GM10847 (cell line): Measurements from ENCODE around the gene PPP3CB.

Source experiments
- POLR2A ChIP-seq: IDR thresholded peaks from 2 replicates; pipeline ENCODE4 v1.6.1; 2011; ENCODE audit not compliant: insufficient read length; ENCODE audit errors: extremely low read depth

Gene PPP3CB

DNA sequence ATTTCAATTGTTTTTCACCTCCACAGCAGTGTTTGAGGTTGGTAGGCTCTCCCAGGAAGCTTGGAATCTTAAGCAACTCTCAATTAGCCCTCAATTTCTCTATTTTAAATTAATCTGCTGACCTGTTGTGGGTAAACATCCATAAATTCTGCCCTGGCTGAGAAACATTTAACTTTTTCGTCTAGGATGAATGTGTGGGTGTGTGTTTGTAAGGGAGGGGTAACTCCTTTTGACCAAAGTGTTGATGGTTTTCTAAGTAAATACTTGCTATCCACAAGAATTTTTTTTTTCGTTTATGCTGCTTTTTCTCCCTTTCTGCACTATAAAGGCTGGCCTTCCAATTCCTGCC, 973 bp downstream of the PPP3CB start:
- no peak for TF ChIP-seq POLR2A

DNA sequence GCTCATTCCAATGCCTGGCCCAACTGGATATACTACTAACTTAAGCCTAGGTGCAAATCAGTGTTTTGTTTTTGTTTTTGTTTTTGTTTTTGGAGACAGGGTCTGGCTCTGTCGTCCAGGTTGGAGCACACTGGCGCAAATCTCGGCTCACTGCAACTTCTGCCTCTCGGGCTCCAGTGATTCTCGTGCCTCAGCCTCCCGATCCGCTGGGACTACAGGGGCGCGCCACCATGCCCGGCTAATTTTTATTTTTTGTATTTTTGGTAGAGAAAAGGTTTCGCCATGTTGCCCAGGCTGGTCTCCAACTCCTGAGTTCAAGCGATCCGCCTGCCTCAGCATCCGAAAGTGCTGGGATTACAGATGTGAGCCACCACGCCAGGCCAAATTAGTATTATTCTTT, 1.6 kb downstream of the PPP3CB start:
- no peak for TF ChIP-seq POLR2A

DNA sequence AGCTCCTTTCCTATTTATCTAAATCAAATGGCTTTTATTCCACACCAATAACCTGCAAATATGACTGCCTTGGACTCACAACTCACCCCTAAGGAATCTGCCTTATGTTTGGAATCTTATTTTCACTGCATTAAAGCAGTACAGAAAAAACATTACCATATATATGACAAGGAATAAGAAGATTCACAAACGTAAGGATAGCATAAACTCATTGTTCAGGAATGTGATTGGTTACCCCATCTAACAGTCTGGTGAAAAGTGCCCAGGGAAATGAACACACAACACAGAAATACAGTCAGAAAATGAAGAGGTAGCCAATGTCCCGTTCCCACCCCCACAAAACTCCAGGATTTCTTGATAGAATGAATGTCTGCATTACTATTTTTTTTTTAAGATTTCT, 2.0 kb downstream of the PPP3CB start:
- no peak for TF ChIP-seq POLR2A

DNA sequence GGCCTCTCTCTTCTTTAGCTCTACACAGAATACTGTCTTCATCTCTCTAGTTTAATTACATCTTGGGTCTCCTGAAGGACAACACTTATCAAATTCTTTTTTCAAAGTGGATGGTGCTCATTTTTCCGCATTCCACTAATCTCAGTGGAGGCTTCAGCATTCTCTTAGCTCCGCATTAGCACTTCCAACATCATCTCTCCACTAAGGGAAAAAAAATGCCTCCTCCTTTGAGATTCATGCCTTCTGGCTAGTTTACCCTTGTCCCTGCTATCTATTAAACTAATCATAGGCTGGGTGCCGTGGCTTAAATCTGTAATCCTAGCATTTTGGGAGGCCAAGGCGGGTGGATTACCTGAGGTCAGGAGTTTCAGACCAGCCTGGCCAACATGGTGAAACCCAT, 9.2 kb downstream of the PPP3CB start:
- no peak for TF ChIP-seq POLR2A

DNA sequence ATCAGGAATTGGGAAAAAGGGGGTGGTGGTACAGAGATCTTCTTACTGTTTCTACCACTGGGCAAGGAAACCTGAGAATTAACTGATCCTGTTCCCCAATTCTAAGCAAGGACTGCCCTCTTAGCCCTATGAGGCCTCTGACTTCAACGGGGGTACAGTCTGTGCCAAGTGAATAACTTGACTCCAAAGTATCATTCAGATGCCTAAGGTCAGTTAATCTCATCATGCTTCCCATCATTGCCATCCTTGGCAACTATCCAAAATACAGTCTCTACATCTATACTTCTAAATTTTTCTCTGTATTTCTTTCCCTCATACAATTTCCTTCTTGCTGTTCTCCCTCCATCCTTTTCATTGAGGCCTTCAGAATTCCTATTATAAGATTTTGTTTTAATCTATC, 10.5 kb downstream of the PPP3CB start:
- no peak for TF ChIP-seq POLR2A

DNA sequence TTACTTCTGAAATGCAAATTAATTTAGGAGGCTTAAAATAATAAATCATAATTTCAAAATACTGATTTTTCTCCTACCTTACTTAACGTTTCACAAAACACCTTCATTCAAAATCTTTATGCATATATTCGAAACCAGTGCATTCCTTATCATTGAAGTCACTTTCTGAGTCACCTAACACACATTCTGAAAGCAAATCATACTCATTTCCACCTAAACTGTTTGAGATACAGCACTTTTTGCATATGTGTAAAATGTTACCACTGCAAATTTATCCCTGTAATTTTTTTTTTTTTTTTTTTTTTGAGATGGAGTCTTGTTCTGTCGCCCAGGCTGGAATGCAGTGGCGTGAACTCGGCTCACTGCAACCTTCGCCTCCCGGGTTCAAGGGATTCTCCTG, 15.7 kb downstream of the PPP3CB start:
- TF ChIP-seq POLR2A, result no peak

DNA sequence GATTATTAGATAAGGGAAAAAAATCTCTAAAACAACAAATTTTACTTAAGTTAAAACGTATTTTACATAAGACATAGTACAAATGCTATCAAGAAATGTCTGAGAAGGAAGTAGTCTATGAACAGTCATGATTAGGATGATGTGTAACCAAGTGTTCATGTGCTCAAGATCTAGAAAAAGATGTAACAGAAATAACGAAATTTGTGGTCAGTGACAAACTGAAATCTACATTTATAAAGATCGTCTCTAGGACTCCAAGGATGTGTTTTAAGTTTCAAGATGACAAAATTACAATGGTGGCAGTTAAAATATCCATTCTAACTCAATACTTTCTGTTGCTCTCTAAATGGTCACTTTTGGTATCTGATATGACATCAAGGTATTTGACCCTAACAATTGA, 17.2 kb downstream of the PPP3CB start:
- no peak for TF ChIP-seq POLR2A

DNA sequence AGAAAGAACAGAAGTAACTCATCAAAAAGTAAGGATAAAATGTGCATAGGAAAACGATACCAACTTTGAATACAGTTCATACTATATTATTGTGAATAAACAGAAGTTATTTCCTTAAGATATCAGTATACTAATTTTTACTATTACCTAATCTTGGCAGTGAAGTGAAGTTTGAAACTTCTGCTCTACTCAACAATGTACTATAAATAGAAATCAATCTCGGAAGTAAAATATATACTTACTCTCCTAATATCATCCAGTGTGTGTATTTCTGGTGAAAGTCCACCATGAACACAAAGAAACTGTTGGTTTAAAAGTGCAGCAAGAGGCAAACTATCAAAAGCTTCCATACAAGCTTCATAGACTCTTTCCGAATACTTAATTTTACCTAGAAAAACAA, 24.6 kb downstream of the PPP3CB start:
- TF ChIP-seq POLR2A, result no peak

DNA sequence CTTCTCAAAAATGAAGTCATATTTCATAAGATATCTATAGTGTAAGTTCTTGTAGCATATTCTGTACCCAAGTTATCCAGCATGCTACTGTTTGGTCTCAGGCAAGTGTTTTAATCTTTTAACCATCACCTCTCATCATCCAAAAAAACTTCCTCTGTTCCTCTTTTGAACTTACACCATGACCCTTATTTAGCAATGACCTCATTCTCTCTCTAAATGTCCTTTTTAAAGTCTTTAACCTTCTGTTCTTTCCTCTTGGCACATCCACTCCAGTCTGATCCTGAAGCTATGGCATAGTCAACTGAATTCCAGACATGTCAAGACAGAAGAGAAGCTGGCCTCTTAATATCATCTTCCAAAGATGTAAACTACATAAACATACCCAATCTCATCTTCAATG, 26.2 kb downstream of the PPP3CB start:
- TF ChIP-seq POLR2A, result no peak

DNA sequence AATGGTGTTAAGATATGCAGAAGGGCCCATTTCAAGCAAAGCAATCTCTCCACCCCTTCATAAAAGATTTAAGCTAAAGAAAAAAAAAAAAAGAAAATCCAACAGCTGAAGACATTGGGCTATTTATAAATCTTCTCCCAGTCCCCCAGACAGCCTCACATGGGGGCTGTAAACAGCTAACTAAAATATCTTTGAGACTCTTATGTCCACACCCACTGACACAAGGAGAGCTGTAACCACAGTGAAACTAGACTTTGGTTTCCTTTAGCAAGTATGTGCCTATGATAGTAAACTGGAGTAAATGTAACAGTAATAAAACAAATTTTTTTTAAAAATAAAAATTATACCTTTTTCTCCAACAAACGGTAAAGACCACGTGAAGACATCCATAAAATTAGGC, 28.6 kb downstream of the PPP3CB start:
- no peak for TF ChIP-seq POLR2A

DNA sequence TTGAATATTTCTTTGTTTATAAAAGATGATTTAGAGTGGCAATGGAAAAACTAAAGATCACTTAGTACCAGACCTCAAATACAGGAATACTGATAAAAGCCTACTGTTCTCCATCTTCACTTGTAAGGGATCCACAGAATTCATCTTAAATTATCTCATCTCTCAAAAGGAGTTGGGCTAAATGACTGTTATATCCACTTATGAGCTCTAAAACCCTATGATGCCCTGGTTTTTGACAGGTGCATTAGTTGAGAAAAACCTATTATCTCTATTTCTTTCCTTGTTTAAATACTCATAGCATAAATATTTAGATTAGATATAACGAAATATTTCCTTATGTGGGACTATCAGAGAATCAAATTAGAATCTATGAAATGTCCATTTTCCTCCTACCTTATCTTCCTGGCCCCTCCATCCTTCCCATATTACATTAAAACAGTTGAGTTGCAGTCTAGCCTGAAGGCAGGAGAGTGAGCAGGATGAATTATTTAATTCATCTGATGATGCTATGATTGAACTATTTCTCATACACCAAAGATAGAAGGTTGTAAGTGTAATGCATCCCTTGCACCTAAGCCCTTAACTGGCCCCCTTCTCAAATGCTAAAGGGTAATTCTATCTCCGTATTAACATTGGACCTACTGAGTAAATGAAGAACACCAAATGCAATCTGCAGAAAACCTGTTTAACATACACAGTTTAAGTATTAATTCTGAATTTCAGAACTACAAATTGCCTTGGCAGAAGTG, 29.7 kb downstream of the PPP3CB start:
- no peak for TF ChIP-seq POLR2A

DNA sequence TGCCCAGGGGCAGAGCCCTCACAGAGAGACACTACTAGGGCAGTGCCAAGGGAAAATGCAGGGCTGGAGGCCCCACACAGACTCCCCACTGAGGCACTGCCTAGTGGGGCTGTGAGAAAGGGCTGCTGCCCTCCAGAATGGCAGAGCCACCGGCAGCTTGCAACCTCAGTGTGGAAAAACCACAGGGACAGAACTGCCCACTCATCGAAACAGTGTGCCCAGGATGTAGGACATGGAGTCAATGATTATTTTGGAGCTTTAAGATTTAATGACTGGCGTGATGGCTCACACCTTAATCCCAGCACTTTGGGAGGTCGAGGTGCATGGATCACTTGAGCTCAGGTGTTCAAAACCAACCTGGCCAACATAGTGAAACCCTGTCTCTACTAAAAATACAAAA, 34.9 kb downstream of the PPP3CB start:
- TF ChIP-seq POLR2A, result no peak

DNA sequence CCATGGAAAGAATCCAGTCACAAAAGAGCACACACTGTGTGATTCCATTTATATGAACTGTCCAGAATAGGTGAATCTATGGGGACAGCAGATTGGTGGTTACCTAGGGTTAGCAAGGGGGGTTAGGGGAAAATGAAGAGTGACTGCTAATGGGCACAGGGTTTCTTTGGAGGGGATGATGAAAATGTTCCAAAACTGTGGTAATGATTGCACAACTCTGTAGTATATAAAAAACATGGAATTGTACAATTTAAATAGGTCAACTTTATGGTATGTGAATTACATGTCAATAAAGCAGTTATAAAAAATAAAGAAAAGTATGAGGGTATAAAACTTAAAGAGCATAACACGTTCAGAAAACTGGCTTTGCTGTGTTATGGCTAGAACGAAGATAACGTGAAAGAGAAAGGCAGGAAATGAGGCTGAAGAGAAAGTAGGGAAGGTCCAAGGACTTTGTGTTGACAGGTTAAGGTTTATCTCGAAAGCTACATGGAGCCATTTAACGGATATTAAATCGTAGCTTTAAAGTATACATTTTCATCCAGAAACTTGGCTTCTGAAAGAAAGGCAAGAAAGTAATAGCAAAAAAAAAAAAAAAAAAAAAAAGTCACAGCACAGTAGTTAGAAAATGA, 36.0 kb downstream of the PPP3CB start:
- no peak for TF ChIP-seq POLR2A

DNA sequence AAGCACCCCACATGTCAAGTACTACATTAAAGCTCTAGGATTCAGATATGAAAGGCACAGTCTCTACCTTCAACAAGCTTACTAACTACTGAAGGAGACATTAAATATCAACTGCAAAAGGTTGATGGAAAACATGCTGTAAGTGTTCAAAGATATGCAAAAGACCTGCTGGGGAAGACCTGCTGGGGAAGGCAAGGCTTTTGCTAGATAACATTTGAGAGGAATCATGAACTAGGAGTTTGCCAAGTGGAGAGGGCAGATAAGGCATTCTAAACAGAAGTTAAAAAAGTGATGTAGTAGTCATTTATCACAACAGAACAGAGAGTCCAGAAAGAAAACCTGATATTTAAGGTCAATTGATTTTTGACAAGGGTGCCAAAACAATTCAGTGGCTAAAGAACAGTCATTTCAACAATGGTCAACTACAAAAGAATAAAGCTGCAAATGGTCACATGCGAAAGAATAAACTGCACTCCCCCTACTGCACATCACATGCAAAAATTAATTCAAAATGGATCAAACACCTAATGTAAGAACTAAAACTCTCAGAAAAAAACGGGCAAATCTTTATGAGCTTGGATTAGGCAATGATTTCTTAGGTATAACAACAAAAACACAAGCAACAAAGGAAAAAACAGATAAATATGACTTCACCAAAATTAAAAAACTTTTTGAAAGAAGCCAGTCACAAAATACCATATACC, 39.5 kb downstream of the PPP3CB start:
- TF ChIP-seq POLR2A, result no peak

DNA sequence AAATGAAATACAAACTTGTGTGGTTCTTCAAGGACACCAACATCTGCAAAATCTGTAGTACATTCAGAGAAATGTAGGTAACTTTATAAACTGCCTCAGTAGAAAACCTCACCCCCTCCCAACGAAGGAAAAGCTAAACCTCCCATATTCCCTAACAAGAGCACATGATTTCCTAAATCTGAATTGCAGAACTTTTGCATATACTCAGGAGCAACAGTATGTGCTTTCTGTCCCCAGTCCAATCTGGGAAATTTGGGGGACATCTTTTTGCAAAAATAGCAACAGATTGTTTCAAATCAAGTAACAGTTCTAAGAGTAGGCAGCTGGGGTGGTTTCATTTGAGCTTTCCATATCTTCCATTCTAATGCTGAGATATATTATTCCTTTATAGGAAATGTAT, 46.7 kb downstream of the PPP3CB start:
- no peak for TF ChIP-seq POLR2A

DNA sequence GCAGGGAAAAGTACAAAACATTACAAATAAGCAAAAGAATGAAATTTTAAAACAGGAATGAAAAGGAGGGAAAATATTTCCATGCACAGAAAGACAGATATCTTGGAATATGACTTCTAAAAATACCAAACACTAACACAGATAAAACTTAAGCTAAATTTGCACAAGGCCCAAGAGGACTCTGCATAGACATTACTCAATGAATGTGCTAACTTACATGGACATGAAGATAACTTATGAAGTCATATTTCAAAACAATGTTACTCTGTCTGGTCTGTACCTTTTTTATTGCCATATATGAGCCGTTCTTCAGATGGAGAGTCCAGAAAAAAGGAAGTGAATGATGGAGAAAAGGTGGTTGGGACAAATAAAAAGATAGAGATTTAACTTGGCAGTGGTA, 47.4 kb downstream of the PPP3CB start:
- no peak for TF ChIP-seq POLR2A
